ENCODE data around the gene ASCL2. TPM values are rescaled to one million over a fixed set of nuclear protein-coding genes. Genes with fewer than 3 reads are reported as not detected.
"Not testable (repeated sequence)": the region's sequence is repeated elsewhere in the genome, so short reads cannot be mapped to it uniquely, and the experiment has no call there.

Gene ASCL2
- total RNA-seq, 1 donor, result not detected

DNA sequence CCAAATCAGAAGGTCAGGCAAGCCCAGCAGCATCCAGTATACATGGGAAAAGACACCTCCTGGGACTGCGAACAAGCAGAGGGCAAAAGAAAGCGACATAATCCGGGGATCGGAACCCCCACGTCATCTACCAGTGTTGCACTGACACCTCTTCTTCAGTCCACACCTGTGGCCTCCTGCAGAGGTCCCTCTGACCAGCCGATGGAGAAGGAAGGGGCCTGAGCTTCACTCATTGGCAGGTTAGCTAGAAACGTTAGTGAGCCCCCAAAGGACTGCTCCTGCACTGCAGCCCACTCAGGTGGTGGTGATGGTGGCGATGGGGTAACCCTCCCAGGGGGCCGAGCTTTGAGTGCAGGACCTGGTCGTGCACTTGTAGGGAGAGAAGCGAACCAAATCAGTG, 22.1 kb downstream of the ASCL2 start:
- TF ChIP-seq, protein P1, sequence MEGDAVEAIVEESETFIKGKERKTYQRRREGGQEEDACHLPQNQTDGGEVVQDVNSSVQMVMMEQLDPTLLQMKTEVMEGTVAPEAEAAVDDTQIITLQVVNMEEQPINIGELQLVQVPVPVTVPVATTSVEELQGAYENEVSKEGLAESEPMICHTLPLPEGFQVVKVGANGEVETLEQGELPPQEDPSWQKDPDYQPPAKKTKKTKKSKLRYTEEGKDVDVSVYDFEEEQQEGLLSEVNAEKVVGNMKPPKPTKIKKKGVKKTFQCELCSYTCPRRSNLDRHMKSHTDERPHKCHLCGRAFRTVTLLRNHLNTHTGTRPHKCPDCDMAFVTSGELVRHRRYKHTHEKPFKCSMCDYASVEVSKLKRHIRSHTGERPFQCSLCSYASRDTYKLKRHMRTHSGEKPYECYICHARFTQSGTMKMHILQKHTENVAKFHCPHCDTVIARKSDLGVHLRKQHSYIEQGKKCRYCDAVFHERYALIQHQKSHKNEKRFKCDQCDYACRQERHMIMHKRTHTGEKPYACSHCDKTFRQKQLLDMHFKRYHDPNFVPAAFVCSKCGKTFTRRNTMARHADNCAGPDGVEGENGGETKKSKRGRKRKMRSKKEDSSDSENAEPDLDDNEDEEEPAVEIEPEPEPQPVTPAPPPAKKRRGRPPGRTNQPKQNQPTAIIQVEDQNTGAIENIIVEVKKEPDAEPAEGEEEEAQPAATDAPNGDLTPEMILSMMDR (IDR thresholded peaks at IDR 0.05; ENCODE audit: extremely low read depth, low read depth, low read length), result no peak
- H4K20me1 ChIP-seq (ENCODE audit: insufficient read depth, low read length), result no peaks in the 10 kb centered on the region
- H2AFZ ChIP-seq (ENCODE audit: low read length), result no peak overlapping the region
- no peaks in the 10 kb centered on the region for H3K79me2 ChIP-seq (ENCODE audit: insufficient read depth, low read length)
- peaks cover 16% of the 10 kb centered on the region for H3K27me3 ChIP-seq (ENCODE audit: insufficient read depth, low read length)
- H3K4me3 ChIP-seq (ENCODE audit: insufficient read depth, low read length), result no peak overlapping the region
- H3K9me3 ChIP-seq (ENCODE audit: low read depth, low read length), result no peaks in the 10 kb centered on the region
- no peaks in the 10 kb centered on the region for H3K36me3 ChIP-seq (ENCODE audit: insufficient read depth, low read length)
- H3K4me1 ChIP-seq (ENCODE audit: insufficient read depth, low read length), result no peaks in the 10 kb centered on the region
- DNase-seq (ENCODE audit: insufficient read length, low spot score, missing footprints), result peak; percentile 27
- H3K27ac ChIP-seq (ENCODE audit: low read depth, low read length), result no peak overlapping the region
- no peak overlapping the region for H3K4me2 ChIP-seq (ENCODE audit: insufficient read depth, low read length)

- Histone ChIP-seq H3K4me3 (ENCODE audit: insufficient read depth, low read length) (no peak overlapping the region), H3K79me2 (ENCODE audit: insufficient read depth, low read length) (no peaks in the 10 kb centered on the region), H3K36me3 (ENCODE audit: insufficient read depth, low read length) (no peaks in the 10 kb centered on the region), H3K4me1 (ENCODE audit: insufficient read depth, low read length) (no peaks in the 10 kb centered on the region), H3K27ac (ENCODE audit: low read depth, low read length) (no peak overlapping the region), H3K4me2 (ENCODE audit: insufficient read depth, low read length) (no peak overlapping the region), H2AFZ (ENCODE audit: low read length) (no peak overlapping the region), H3K9me3 (ENCODE audit: low read depth, low read length) (no peaks in the 10 kb centered on the region), H4K20me1 (ENCODE audit: insufficient read depth, low read length) (no peaks in the 10 kb centered on the region), H3K27me3 (ENCODE audit: insufficient read depth, low read length) (peaks cover 16% of the 10 kb centered on the region)
- no peak for DNase-seq (ENCODE audit: insufficient read length, low spot score, missing footprints)
- TF ChIP-seq, protein P1 (IDR thresholded peaks at IDR 0.05; ENCODE audit: extremely low read depth, low read depth, low read length), result no peak
These were observed 22.9 kb downstream of the ASCL2 start for GRCh38 chr11:2247496-2247895.

- Histone ChIP-seq H3K79me2 (ENCODE audit: insufficient read depth, low read length) (no peaks in the 10 kb centered on the region), H3K27ac (ENCODE audit: low read depth, low read length) (no peak overlapping the region), H4K20me1 (ENCODE audit: insufficient read depth, low read length) (no peaks in the 10 kb centered on the region), H3K36me3 (ENCODE audit: insufficient read depth, low read length) (no peaks in the 10 kb centered on the region), H3K4me2 (ENCODE audit: insufficient read depth, low read length) (no peak overlapping the region), H3K4me1 (ENCODE audit: insufficient read depth, low read length) (no peaks in the 10 kb centered on the region), H3K9me3 (ENCODE audit: low read depth, low read length) (no peaks in the 10 kb centered on the region), H2AFZ (ENCODE audit: low read length) (no peak overlapping the region), H3K27me3 (ENCODE audit: insufficient read depth, low read length) (peaks cover 12% of the 10 kb centered on the region), H3K4me3 (ENCODE audit: insufficient read depth, low read length) (no peak overlapping the region)
- TF ChIP-seq, protein P1 (IDR thresholded peaks at IDR 0.05; ENCODE audit: extremely low read depth, low read depth, low read length), result no peak
- no peak for DNase-seq (ENCODE audit: insufficient read length, low spot score, missing footprints)
These were observed 29.6 kb downstream of the ASCL2 start for GRCh38 chr11:2240834-2241233.

DNA sequence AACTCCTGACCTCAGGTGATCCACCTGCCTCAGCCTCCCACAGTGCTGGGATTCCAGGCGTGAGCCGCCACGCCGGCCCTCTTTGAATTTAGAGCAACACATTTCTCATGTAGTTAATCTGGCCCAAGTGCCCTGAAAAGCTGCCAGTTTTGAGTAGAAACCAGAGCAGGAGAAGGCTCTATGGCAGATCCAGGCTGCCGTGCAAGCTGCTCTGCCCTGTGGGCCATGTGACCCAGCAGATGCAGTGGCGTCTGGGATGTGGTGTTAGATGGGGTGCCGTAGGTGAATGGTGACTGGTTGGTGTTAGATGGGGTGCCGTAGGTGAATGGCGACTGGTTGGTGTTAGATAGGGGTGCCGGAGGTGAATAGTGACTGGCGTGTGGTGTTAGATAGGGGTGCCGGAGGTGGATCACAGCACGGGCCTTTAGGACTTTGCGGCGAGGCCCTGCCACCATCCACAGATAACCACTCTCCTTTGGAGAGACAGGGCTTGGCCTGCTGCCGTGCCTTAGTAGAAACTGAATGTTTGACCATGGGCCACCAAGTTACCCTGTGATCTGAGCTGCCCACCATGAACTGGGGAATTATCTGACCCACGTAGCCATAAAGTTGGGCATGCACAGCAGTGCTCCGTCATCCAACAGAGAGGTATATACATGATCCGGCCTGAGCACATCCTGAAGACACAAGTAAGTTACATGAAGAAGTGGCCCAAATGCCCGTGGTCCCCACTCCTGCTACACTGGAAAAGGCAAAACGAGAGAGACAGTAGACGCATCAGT, 32.7 kb downstream of the ASCL2 start:
- no peak overlapping the region for H3K4me3 ChIP-seq (ENCODE audit: insufficient read depth, low read length)
- no peaks in the 10 kb centered on the region for H3K36me3 ChIP-seq (ENCODE audit: insufficient read depth, low read length)
- H3K27me3 ChIP-seq (ENCODE audit: insufficient read depth, low read length), result peaks cover 8% of the 10 kb centered on the region
- H3K27ac ChIP-seq (ENCODE audit: low read depth, low read length), result no peak overlapping the region
- TF ChIP-seq, protein P1 (IDR thresholded peaks at IDR 0.05; ENCODE audit: extremely low read depth, low read depth, low read length), result no peak
- no peaks in the 10 kb centered on the region for H3K4me1 ChIP-seq (ENCODE audit: insufficient read depth, low read length)
- no peaks in the 10 kb centered on the region for H4K20me1 ChIP-seq (ENCODE audit: insufficient read depth, low read length)
- H3K79me2 ChIP-seq (ENCODE audit: insufficient read depth, low read length), result no peaks in the 10 kb centered on the region
- no peak overlapping the region for H3K4me2 ChIP-seq (ENCODE audit: insufficient read depth, low read length)
- peak; percentile 71 for DNase-seq (ENCODE audit: insufficient read length, low spot score, missing footprints)
- H3K9me3 ChIP-seq (ENCODE audit: low read depth, low read length), result no peaks in the 10 kb centered on the region
- H2AFZ ChIP-seq (ENCODE audit: low read length), result no peak overlapping the region

DNA sequence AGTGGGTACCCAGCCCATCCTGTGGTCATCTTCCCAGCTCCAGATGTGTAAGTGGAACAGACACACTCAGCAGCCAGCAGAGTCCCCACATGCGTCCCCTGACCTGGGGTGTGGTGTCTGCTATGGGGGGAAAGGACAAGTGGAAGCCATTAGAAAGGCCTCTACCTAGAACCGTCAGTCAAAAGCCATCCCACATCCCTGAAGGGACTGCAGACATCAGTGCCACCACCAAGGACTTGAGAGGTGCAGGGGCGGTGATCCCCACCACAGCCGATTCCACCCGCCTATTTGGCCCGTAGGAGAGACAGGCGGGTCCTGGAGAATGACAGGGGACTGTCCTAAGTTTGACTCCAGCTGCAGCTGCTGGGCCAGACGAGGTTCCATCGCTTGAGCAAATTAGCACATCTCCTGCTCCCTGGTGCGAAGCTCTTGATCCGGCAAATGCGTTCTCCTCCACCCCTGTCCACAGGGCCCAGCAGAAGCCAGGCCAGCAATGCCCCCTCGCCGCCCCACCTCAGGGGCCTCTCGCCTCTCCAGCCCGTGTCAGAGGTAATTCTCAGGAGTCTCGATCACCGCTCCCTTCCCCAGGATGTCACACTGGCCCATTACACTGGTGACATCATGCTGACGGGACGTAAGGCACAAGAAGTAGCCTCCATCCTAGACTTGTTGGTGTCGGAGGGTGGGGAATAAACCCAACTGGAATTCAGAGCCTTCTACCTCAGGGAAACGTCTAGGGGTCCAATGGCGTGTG, 33.8 kb downstream of the ASCL2 start:
- DNase-seq (ENCODE audit: insufficient read length, low spot score, missing footprints); H3K4me3 ChIP-seq (ENCODE audit: insufficient read depth, low read length): not testable (repeated sequence)

More for the DNA sequence above, 33.8 kb downstream of the ASCL2 start:
- peaks cover 10% of the 10 kb centered on the region for H3K27me3 ChIP-seq (ENCODE audit: insufficient read depth, low read length)
- not testable (repeated sequence) for H3K27ac ChIP-seq (ENCODE audit: low read depth, low read length); H2AFZ ChIP-seq (ENCODE audit: low read length); H3K4me2 ChIP-seq (ENCODE audit: insufficient read depth, low read length); H4K20me1 ChIP-seq (ENCODE audit: insufficient read depth, low read length); H3K4me1 ChIP-seq (ENCODE audit: insufficient read depth, low read length); H3K36me3 ChIP-seq (ENCODE audit: insufficient read depth, low read length); H3K9me3 ChIP-seq (ENCODE audit: low read depth, low read length); H3K79me2 ChIP-seq (ENCODE audit: insufficient read depth, low read length)

Data from osteoblast (primary cell).